GM19455 (cell line): ENCODE measurements around the gene MPPED1.

ENCODE experiments used
- ATAC-seq: cut with Tn5 transposase; IDR thresholded peaks from one replicate; pipeline ENCODE4 v1.9.1; 2021; ENCODE audit not compliant: unreplicated experiment

MPPED1 gene

DNA sequence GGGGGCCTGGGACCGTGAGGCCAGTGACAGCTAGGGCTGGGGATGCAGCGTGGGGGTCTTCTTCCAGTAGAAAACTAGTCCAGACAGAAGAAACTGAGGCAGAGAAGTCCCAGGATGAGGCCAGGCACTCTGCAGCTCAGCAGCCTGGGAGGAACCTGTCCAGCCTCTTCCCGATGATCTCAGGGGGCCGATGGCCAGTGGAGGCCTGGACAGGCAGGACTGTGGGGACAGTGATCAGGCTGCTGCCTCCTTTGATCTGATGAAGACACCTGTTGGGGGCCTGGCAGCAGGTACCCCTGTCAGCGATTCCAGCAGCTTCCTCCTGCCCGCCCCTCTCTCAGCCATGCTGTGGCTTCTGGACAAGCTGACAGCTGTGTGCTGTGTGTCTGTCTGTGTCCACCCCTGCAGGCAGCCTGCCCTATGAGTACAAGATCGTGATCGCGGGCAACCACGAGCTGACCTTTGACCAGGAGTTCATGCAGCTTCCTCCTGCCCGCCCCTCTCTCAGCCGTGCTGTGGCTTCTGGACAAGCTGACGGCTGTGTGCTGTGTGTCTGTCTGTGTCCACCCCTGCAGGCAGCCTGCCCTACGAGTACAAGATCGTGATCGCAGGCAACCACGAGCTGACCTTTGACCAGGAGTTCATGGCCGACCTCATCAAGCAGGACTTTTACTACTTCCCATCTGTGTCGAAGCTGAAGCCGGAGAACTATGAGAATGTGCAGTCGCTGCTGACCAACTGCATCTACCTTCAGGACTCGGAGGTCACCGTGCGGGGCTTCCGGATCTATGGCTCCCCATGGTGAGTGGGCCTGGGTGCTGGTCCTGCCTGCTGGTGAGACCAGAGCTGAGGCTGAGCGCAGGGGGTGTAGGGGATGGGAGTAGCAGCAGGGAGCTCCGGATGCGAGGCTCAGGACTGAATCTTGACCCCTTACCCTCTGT lies 62.6 kb downstream of the MPPED1 start:
- no peak for ATAC-seq

DNA sequence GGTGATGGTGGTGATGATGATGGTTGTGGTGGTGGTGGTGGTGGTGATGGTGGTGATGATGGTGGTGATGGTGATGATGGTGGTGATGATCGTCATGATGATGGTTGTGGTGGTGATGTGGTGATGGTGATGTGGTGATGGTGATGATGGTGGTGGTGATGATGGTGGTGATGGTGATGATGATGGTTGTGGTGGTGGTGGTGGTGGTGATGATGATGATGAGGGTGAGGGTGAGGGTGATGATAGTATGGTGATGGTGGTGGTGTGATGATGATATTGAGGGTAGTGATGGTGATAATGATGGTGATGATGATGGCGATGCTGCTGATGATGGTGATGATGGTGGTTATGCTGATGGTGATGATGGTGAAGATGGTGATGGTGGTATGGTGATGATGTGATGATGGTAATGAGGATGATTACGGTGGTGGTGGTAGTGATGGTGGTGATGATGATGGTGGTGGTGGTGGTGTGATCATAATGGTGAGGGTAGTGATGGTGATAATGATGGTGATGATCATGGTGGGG lies 63.8 kb downstream of the MPPED1 start:
- ATAC-seq, result no peak

DNA sequence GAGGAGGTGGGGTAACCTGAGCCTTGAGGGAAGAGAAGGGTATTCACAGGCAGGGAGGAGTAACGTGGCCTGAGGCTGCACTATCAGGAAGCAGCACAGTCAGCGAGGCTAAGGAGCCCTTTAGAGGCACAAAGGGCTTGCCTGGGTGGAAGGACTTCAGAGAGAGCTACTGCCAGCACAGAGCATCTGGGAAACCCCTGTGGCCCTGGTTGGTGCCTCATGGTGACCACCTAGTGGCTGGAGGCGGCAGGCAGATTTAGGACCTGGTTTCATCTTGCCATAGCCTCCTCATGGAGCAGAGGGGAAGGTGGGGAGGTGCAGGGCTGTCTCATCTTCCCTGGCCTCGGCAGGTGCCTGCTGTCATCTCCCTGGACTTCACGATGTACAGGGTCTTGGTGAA lies 64.5 kb downstream of the MPPED1 start:
- no peak for ATAC-seq

DNA sequence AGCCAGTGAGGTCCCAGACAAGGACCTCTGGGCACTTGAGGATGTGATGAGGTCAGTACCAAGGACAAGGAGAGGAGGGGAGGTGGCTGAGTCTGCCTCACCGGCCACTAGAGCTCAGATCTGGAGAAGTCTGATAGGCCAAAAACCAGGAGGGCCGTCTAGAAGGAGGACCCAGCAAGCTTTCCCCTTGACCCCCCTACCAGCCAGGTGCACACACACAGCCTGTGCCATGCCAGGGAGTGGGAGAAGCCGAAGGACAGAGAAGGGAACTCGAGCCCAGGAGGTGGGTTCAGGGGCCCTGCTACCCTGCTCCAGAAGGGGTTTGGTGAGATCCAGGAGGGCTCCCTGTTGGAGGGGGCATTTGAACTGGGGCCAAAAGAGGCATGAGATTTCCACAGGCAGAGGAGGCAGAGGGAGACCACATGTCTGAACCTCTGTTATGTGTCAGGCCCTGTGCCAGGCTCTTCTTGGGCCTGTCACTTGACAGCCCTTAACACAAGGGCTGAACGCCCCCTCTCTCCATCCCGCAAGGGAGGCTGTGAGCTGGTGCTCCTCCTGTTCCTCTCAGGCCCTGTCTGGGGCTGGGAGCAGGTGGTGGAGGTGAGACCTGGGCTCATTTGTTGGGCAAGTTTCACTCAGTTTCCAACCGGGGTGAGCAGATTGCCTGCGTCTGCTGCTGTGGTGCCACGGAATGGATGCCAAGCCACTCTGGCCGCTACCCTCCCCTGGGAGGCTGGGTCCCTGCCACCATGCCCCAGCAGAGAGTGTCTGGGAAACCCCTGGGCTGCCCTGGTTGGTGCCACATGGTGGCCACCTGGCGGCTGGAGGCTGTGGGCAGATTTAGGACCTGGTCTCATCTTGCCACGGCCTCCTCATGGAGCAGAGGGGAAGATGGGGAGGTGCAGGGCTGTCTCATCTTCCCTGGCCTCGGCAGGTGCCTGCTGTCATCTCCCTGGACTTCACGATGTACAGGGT lies 65.2 kb downstream of the MPPED1 start:
- ATAC-seq, result no peak

DNA sequence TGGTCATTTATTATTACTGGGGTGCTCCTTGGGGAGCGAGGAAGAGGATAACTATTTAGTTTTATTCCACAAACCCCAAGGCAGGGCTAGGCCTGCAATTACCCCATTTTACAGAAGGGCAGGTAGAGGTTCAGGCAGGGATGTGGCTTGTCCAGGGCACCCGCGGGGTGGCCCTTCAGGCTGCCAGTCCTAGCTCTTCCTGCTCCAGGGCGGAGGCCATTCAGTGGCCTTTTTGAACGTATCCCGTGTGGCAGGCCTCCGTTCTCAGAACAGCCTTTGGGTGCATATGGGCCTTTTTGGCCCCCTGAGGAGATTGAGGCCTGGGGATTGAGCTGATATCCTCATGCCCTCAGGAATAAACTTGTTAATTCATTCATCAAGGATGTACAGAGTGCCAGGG lies 66.2 kb downstream of the MPPED1 start:
- no peak for ATAC-seq

DNA sequence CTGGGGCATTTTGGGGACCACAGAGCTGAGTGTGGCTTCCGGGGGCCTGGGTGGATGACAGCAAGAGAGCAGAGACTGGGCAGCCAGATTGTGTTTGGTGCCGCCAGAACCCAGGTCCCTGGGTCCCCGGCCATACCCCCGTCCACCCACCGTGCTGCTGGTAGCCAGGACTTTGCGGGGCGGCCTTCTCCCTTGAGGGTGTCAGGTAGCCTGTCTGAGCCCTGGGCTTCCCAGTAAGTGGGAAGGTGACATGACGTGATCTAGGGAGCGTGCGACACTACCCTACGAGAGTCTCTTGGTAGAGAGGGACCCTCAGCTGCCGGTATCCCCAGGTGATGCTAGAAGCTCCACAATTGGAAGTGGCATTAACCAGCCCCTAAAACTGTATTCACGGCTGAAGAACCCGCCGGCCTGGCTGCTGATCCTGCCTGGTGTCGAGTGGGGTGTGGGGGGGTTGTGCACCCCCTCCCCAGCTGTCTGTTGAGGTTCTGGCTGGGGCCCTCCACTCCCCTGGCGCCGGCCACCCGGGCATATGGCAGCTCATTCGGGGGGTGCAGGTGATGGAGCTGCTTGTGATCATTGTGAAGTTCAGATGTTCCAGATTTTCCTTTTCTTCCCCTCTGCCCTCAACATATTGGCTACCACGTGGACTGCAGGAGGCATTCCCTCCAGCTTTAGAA lies 66.9 kb downstream of the MPPED1 start:
- ATAC-seq, result no peak

DNA sequence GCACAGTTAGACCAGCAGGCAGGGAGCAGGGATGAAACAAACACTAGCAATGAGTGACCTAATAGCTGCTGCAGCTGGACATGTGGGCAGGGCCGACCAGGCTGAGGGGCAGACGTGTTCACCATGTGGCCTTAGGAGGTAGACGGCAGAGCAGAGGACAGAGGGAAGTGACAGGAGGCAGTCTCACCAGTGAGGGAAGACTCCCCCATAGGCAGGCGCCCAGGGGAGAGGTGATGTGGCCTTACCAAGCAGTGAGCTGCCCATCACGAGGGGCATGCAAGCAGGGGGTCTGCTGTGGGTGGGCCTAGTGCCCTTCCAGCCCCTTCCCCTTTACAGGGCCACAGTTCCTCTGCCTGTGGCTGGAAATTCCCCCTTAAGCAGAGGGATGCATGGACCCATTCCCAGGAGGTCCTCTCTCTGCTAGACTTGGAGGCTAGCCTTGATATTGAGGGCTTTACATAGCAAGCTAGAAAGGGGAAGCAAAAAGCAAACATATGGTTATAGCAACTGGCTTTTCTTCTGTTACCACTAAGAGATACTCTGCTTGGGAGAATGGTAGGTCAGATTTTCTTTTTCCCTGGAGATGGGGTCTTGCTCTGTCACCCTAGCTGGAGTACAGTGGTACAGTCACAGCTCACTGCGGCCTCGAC lies 67.6 kb downstream of the MPPED1 start:
- no peak for ATAC-seq

DNA sequence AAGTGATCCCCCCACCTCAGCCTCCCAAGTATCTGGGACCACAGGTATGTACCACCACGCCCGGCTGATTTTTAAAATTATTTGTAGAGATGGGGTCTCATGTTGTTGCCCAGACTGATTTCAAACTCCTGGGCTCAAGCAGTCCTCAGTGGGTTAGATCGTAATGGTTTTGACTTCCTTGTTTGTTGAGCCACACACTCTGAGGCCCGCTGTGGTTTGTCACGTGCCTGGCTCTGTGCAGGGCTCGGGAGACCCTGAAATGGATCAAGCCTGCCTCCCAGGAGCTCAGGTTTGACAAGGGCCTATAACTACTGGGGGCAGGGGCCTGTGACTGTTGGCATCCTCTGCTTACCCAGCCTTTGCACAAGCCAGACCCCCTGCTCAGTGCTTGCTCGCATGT lies 68.1 kb downstream of the MPPED1 start:
- ATAC-seq, result no peak

DNA sequence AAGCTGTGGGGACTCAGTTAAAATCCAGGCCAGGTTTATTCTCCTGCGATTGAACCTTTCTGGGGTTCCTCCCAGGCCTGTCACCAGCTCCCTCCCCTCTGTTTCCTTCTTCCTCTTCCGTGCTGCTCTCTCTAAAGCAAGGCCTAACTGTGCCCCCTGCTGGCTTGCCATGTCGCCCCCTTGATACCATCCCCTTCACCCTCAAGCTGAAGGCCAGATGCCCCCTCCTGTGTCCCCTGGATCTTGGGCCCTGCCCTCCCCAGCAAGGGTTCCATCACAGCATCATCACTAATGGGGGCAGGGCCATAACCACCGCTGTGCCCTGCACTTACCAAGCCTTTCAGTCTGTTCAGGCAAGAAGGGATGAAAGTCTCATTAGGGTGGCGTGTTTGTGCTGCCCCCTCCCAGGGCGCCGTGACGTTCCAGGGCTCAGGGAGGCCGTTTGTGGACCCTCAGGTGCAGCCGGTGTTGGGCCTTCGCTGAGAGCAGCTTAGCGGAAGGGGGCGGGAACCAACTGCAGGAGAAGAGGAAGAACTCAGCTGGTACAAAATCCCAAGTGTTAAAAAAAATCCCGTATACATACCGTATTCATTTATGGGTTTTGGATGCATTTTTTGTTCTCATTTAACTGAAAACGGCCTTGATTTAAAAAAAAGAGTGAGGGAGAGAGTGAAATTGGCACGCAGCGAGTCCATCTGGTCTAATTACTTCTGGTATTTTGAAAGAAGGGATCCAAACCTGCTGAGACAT lies 69.9 kb downstream of the MPPED1 start:
- no peak for ATAC-seq

DNA sequence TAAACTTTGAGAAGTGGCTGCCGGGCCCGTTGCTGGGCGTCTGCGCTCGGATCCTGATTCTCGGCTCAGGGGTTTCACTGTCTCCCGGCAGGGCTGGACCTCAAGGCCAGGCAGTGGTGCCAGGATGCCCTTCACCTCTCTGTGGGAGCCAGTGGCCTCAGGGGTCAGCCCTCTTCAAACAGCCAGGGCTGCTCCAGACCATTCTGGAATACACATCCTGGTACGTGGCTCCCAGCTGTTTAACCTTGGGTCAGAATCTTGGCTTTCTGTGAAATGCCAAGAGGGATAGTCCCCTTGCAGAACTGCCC lies 70.5 kb downstream of the MPPED1 start:
- no peak for ATAC-seq

DNA sequence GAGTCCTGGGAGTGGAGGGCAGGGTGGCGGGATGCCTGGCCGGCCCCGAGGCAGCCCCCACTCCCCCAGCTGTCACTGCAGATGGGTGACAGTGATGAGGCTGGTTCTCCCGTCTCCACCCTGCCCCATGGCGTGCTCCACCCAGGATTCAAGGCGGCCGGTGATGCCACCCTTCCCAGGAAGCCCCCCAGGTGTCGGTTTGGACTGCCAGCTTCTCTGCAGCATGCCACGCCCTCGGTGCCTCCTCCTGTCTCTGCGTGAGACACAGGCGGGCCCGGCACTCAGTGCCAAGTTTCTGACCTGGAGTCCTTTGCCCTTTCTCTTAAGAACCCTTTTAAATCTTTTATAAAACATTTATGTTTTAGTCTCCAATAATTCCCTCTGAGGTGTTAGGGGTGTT lies 71.5 kb downstream of the MPPED1 start:
- ATAC-seq, result no peak

DNA sequence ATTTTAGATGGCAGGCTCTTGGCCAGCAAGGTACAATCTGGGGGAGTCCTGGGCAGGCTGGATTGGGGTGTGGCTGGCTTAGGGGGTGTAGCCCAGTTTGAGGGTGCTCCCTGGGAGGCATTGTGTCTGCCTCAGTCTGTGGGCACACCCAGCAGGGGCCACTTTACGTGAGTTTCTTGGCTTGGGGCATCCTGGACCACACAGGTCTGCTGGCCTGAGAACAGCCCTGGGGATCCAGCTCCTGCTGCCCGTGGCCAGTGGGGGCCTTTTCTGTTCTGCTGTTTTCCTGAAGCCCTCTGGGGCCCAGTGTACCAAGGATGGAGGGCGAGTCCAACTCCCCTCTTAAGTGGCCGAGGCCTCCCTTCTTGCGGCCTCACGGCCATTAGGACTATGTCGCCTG lies 71.9 kb downstream of the MPPED1 start:
- no peak for ATAC-seq

DNA sequence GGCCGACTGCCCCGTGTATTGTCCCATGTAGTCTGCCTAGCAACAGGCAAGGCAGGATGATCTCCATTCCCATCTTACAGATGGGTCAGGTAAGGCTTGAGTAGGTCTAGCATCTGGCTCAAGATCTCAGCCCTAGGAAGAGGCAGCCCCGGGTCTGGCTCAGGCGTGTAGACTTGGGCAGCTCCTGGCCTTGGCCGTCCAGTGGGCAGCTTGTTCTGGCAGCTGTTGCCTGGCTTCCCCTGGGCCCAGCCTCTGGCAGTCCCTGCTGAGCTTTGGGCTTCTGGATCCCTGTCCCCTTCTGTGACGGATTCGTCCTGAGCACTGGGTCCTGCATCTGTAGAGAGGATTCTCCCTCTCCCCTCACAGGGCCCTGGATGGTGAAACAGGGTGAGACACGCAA lies 72.4 kb downstream of the MPPED1 start:
- no peak for ATAC-seq

DNA sequence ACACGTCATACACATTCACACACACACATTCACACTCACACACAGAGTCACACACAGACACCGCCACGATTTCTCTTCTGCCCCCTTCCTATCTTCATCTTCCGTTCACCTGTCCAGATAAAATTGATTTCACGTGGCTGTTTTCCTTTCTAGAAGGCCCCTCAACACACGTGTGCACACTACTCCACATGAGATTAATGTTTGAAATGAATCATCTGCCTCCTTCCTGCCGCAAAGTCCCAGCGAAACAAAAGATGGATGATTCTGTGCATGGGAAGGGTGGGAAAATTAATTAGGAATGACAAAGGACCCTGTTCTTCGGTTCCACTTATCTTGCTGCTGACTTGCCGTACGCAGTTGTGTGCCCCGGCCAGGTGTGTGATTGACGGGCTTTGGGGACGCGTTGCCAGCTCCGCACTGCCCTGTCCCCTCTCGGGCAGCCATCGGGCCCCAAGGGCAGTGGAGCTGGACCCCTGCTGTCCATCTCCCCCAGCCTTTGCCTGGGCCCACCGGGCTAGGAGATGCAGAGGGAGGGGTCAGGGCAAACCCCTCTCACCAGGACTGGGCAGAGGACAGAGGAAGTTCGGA lies 73.8 kb downstream of the MPPED1 start:
- ATAC-seq, result no peak

DNA sequence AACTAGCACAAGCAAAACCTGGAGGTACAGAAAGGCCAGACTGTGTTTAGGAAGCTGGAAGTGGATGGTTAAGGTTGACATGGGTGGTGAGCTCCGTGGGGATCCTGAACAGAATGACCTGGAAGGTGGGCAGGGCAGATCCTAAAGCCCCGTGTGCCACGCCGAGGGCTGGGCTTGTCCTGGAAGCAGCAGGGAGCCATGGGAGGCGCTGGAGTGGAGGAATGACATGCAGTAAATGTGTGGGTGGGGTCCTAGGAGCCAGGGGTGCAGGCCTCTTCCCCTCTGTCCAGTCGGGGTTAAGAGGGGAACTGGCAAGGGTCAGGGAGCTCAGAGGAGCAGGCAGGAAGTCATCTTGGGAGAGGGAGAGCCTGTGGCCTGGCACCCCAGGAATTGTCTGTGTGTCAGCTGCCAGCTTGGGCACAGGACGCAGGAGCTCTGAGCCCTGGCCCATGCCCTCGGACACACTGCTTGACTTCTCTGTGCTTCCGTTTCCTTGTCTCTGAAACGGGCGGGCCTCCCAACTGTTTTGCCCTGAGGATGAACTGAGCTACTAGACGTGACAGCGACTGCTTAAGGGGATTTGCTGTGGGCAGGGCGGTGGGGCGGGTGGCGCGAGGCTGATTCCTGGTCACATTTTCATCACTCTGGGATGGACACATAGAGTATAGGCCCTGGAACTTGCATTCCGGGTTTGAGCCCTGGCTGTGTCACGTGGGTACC lies 75.7 kb downstream of the MPPED1 start:
- ATAC-seq, result no peak

DNA sequence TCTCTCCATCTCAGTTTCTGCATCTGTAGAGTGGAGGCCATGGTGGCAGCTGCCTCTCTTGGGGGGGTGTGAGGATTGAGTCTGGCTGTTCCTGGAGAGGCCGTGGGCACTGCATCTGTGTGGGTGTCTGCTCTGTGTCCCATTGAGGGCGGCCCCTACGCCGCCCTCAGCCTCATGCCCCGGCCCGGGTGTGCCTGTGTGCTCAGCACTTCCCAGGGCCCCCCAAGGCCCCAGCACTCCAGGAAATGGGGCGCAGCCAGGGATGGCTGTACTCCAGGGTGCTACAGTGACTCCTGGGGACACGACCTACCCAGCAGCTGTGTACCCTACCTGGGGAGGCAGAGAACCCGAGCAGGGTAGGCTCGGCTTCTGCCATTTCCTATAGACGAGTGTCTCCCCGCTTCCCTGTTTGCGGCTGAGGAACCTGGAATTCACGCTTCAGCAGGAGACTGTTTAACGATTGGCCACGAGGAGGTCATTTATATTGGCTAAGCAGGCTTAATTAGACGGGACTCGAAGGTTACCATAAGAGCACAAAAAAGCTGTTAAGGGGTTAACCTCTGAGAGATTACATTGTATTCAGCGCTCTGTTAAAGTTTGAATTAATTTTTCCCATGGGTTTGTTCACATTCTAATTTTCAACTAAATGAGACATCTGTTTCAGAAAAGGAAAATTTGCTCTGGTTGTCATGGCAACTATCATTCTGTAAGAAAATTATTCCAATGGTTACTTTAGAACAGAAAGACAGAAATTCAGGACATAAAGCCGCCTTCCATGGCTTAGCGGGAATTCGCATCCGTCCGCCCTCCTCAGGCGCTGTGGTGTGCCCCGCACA lies 76.4 kb downstream of the MPPED1 start:
- no peak for ATAC-seq

DNA sequence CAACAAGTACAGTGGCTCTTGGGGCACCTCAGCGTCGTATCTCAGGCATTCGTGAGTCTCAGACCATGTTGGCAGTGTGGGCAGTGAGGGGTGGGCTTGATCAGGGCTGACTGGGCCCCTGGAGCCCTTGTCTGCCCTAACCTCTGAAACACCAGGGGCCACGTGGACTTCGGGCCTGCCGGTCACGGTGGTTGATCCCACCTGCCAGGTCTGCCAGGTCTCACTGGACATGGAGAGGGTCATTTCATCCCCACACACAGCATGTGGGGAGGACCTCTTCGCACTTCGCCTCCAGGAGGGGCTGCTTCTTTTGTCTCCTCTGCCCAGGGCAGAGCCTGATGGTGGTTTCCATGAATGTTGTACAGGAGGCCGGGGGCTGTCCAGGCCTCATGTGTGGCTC lies 77.1 kb downstream of the MPPED1 start:
- ATAC-seq, result no peak

DNA sequence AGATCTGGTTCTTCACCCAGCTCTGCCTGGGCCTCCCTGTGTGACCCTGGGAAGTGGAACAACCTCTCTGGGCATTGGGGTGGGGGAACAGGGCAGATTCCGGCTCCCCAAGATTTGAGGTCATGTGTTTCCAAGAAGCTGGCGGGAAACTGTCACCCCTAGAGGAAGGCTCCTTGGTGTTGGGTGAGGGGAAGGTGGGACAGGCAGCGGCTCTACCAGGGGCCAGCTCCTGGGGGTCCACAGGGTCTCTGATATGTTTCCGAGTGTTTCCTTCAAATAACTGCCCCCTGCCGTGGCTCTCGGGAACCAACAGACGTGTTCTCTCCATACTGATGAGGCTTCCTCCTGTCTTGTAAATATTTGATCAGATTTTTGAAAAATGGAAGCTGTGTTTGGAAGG lies 78.5 kb downstream of the MPPED1 start:
- no peak for ATAC-seq
